ENCODE measurements around the gene NANP. TPM values are rescaled to one million over a fixed set of nuclear protein-coding genes. Genes with fewer than 3 reads are reported as not detected.
A peak's percentile ranks its signal among the peaks of the same experiment; 100 is the strongest.

NANP gene
- total and polyA plus RNA-seq, 9 of the 15 experiments (the other 6 are each of a cell fraction or from before 2014, with no cell fraction given) = 5.4 to 8.4 (median 6.9) TPM

GRCh38 chr20:25622049-25622448 is 1.8 kb downstream of the NANP start:
- WGBS (ENCODE audit: insufficient coverage, low coverage, missing lambda C conversion rate) = 33% methylated on average over 6 of the region's 6 CpGs
- Histone ChIP-seq H2AFZ (ENCODE audit: low read depth, low read length) (no peak overlapping the region), H3K79me2 (ENCODE audit: control insufficient read depth, insufficient read depth, low read length) (peaks cover 77% of the 10 kb centered on the region), H3K4me3 (peak overlapping the region; percentile 59; the same call in 1 of the 2 replicates), H3K4me2 (ENCODE audit: insufficient read depth, low read length) (peak overlapping the region; percentile 90), H3K27ac (ENCODE audit: extremely low read depth, low read depth, low read length) (no peak overlapping the region; the same call in 2 of the 3 replicates), H3K9me1 (ENCODE audit: control insufficient read depth, insufficient read depth, low read length) (no peaks in the 10 kb centered on the region), H3K9me3 (replicated peaks; ENCODE audit: control insufficient read depth, insufficient read depth, low read depth, low read length) (no peaks in the 10 kb centered on the region), H3K27me3 (ENCODE audit: control insufficient read depth in 2 of 2, insufficient read depth in 2 of 2, low read length in 2 of 2) (no peaks in the 10 kb centered on the region), H3K36me3 (ENCODE audit: control insufficient read depth, insufficient read depth, low read length) (peaks cover 13% of the 10 kb centered on the region; the same call in 2 of the 3 replicates), H4K20me1 (replicated peaks; ENCODE audit: control insufficient read depth, insufficient read depth, low read length) (no peaks in the 10 kb centered on the region), H3K4me1 (replicated peaks in 1 of 2; ENCODE audit: control insufficient read depth in 2 of 2, insufficient read depth in 2 of 2, low read length in 2 of 2) (peaks cover 8 to 21% of the 10 kb centered on the region in 2 experiments; a peak in 4 of 5 replicates), H3K9ac (ENCODE audit: insufficient read depth in 1 of 2, low read depth in 2 of 2, low read length in 2 of 2) (peak overlapping the region; percentile 82 to 91; a peak in 3 of 4 replicates)
- no peak for FAIRE-seq
- intact Hi-C loops (cut with micrococcal nuclease) = loop anchor here (5.0 kb wide), 1 partner anchor 75 kb away; the partner anchor contains the start of gene ZNF337
- ATAC-seq = no peak
- in situ Hi-C loops (cut with MboI) = no loop called here
- TF ChIP-seq RBBP5 (IDR thresholded peaks at IDR 0.05; ENCODE audit: borderline replicate concordance, insufficient read depth, low read length, poor library complexity, severe bottlenecking) (no peak), HEY1 (CRISPR knock-in tag; IDR thresholded peaks at IDR 0.05; ENCODE audit: borderline replicate concordance) (no peak), FOXM1 (IDR thresholded peaks at IDR 0.05; ENCODE audit: low read depth) (no peak), FOXM1 (CRISPR knock-in tag; IDR thresholded peaks at IDR 0.05; ENCODE audit: low read depth) (no peak), MITF (IDR thresholded peaks at IDR 0.05) (no peak), ZNF511 (CRISPR knock-in tag; IDR thresholded peaks at IDR 0.05) (no peak), HDAC2 (IDR thresholded peaks at IDR 0.05) (no peak), SRSF1 (IDR thresholded peaks at IDR 0.05; ENCODE audit: low read depth, low read length) (no peak)
- ChIA-PET CTCF (ENCODE audit: low intra/inter-chr PET ratio) (no interaction called here), POLR2A (no interaction called here)
- BruUV-seq (replicated peaks) = no TSS peak
- no peak for DNase-seq (ENCODE audit: extremely low read depth in 1 of 4, low spot score in 3 of 4)
